ENCODE results near the gene LASP1.

- no peak for TF ChIP-seq EZH2phosphoT487 (IDR thresholded peaks at IDR 0.05; ENCODE audit: insufficient read depth, low read depth)
- TF ChIP-seq EZH2 (IDR thresholded peaks at IDR 0.05; ENCODE audit: insufficient read depth, poor library complexity, severe bottlenecking) = no peak
These were observed 20.5 kb downstream of the LASP1 start for GRCh38 chr17:38890410-38890746.

Data from GM23248 (cell line).